VCaP (cell line): Measurements from ENCODE around the gene TTLL8.
"Not testable (repeated sequence)": the region's sequence is repeated elsewhere in the genome, so short reads cannot be mapped to it uniquely, and the experiment has no call there.

Experiments
- H3K27ac ChIP-seq: fragments of 450-650 bp; 2 replicates; pipeline ENCODE4 v1.5.1; 2017
- TF ChIP-seq, protein P1 (sequence below): fragments of 450-650 bp; conservative IDR thresholded peaks from 2 replicates; pipeline ENCODE4 v1.5.1; 2017; ENCODE audit warnings: mild to moderate bottlenecking, moderate library complexity

Gene TTLL8

GRCh38 chr22:49994361-49995040, 63.6 kb downstream of the TTLL8 start:
- no peak overlapping the region for H3K27ac ChIP-seq
- TF ChIP-seq, protein P1, sequence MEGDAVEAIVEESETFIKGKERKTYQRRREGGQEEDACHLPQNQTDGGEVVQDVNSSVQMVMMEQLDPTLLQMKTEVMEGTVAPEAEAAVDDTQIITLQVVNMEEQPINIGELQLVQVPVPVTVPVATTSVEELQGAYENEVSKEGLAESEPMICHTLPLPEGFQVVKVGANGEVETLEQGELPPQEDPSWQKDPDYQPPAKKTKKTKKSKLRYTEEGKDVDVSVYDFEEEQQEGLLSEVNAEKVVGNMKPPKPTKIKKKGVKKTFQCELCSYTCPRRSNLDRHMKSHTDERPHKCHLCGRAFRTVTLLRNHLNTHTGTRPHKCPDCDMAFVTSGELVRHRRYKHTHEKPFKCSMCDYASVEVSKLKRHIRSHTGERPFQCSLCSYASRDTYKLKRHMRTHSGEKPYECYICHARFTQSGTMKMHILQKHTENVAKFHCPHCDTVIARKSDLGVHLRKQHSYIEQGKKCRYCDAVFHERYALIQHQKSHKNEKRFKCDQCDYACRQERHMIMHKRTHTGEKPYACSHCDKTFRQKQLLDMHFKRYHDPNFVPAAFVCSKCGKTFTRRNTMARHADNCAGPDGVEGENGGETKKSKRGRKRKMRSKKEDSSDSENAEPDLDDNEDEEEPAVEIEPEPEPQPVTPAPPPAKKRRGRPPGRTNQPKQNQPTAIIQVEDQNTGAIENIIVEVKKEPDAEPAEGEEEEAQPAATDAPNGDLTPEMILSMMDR = no peak

GRCh38 chr22:49993649-49994360, 64.3 kb downstream of the TTLL8 start:
- TF ChIP-seq, protein P1 = peak; percentile 43; the same call in 1 of the 2 replicates
- H3K27ac ChIP-seq = no peak overlapping the region

DNA sequence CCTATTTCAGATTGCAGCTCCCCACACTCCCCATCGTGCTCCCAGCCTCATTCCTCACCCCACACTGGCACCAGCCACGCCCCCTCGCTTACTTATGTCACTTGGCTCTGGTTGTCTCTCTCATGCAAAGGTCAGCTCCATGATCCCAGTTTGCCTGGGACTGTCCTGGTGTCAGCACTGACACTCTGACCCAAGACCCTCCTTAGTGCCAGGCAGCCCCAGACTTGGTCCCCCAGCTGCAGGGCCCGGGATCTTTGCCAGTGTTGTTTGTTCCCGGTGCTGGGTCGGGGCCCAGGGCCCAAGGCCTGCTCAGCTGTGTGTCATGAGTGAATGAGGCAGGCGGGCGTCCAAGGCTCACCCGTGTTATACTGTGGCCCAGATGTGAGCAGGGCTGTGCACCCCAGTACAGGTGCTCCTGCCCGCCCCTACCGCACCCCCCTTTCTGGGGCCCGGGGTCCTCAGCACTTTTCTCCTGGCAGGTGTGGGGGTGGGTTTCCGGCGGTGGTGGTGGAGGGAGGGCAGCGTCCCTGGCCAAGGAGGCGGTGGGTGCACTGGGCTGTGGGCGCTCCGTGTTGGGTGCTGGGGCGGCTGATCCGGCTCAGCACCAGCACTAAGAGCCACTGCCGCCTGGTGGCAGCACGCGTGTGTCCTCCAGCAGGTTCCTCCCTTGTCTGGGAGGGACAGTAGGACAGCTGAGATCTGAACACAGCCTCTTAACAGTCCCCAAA, 65.0 kb downstream of the TTLL8 start:
- TF ChIP-seq, protein P1 = peak; percentile 83
- no peak overlapping the region for H3K27ac ChIP-seq

DNA sequence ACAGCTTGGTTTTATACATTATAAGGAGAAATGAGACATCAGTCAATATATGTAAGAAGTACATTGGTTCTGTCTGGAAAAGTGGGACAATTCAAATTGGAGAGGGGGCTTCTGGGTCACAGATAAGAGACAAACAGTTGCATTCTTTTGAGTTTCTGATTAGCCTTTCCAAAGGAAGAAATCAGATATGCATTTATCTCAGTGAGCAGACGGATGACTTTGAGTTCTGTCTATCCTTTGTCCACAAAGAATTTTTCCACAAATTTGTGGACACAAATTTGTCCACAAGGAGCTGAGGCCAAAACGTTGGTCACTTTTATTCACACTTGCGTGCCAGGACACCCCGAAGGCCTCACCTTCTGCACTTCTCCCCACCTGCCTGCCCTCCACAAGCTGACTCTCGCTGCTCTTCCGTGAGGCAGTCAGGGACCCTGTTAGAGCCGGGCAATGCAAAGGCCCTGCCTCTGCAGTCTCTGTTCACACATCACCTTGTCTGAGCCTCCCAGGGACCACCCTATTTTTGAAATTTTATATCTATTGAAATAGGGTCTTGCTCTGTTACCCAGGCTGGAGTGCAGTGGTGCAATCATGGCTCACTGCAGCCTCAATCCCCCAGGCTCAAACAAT, 66.1 kb downstream of the TTLL8 start:
- TF ChIP-seq, protein P1 = no peak
- H3K27ac ChIP-seq = no peak overlapping the region

DNA sequence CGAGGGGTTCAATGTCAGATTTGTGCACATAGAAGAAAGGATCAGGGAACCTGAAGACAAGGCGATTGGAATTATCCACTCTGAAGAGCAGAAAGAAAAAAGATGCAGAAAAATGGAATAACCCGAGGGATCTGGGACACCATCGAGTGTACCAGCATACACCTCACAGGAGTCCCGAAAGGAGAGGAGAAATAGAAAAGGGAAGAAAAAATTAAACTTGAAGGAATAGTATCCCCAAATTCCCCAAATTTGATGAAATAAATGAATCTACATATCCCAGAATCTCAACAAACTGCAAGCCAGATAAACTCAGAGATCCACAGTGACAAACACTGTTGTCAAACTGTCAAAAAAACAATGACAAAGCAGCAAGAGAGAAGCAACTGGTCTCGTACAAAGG, 66.9 kb downstream of the TTLL8 start:
- TF ChIP-seq, protein P1 = no peak
- H3K27ac ChIP-seq = no peak overlapping the region

DNA sequence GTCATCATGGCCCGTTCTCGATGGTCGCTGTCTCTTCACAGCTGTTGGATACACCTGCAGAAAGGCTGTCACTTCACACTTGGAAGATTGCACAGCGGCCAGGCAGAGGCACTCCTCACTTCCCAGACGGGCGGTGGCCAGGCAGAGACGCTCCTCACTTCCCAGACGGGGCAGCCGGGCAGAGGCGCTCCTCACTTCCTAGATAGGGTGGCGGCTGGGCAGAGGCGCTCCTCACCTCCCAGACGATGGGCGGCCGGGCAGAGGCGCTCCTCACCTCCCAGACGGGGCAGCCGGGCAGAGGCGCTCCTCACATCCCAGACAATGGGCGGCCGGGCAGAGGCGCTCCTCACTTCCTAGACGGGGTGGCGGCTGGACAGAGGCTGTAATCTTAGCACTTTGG, 68.3 kb downstream of the TTLL8 start:
- not testable (repeated sequence) for H3K27ac ChIP-seq

DNA sequence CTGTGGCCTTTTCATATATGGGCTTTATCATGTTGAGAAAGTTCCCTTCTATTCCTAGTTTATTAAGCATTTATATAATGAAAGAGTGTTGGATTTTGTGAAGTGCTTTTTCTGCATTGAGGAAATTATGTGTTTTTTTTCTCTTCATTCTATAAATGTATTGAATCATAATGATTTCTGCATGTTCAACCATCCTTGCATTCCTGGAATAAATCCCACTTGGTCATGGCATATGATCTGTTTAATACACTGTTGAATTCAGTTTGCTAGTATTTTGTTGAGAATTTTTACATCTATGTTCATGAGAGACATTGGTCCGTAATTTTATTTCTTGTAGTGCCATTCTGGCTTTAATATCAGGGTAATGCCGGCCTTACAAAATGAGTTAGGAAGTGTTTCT, 71.8 kb downstream of the TTLL8 start:
- TF ChIP-seq, protein P1 = no peak
- H3K27ac ChIP-seq = no peak overlapping the region
